GM19043 (cell line): ENCODE data around the gene DCTN1.

ENCODE experiments used
- ATAC-seq: cut with Tn5 transposase; IDR thresholded peaks from one replicate; pipeline ENCODE4 v1.9.1; 2021; ENCODE audit warnings: low read depth; ENCODE audit not compliant: unreplicated experiment

Gene DCTN1

DNA sequence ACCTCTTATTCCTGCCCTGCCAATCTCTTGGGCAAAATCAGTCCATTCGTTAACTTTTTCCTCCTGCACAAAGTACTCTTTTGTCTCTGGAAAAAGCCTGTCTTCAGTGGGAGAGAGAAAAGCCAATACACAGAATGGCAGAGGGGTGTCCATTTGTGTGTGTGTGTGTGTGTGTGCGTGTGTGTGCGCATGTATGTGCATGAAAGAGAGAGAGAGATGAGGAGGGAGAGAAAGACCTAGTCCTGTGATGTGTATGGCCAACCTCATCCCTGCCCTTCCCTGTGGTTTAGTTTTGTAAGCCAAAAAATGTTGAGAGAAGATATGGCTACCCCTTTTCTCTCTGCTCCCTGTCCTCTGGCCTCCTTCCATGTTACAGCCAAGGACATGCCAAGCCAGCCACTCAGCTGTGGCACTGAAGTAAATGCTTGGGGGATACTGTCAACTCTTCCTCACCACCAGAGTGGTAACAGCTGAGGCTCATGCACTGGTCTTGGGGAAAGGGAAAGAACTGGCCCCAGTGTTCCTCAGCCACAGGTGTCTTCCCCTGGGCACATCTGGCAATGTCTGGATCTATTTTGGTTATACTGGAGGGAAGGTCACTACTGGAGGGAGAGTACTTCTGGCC lies 47.4 kb downstream of the DCTN1 start:
- no peak for ATAC-seq

GRCh38 chr2:74328573-74328972 lies 51.5 kb downstream of the DCTN1 start:
- no peak for ATAC-seq

DNA sequence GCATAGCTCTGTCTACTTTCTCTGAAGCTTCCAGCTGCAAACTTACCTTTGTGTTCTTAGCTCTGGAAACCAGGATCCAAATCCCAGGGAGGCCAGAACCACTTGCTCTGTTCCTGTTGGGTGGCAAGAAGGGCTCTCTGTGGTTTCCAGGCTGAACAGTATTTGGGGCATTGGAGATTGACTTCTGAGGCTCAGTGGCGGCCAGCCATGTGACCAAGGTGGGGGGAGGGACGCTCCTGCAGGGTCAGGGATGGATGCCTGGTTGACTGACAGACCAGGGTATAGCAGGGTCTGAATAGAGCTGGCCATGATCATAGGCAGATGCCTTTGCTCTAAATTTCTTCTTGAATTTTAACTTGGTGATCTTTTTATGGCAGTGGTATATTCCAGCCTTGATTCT lies 52.0 kb downstream of the DCTN1 start:
- no peak for ATAC-seq

DNA sequence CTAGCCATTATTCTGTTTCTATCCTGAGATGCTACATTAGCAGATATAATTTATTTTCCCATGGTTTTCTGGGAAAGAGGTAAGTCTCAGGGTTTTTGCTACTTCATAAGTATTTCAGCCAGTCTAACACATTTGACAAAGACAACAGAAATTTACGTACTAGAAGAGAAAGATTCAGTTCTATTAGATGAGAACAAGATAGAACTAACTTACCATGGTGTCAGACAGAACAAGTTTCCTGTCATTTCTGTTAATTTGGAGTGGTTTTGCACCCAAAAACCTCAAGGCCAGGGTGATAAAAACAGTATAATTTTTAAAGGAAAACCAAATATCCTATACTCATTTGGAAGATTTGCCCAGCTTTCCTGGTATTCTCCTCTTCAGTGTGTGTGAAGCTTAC lies 52.5 kb downstream of the DCTN1 start:
- no peak for ATAC-seq

GRCh38 chr2:74327199-74327598 lies 52.9 kb downstream of the DCTN1 start:
- no peak for ATAC-seq

DNA sequence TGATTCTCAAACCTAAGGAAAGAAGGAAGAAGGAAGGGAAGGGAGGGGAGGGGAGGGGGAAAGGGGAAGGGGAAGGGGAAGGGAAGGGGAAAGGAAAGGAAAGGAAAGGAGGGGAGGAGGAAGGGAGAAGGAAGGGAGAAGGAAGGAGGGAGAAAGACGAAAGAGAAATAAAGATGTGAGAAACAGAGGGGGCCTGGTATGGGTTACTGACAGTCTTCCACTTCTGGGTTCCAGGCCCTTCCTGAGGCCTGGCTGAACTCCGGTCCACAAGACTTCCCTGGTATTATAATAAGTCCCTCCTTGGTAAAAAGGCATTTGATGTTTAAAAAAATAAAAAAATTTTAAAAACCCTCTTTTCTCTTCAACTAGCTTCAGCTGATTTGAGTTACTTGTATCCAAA lies 54.3 kb downstream of the DCTN1 start:
- no peak for ATAC-seq

- no peak for ATAC-seq
These were observed 58.4 kb downstream of the DCTN1 start for GRCh38 chr2:74321737-74322136.

GRCh38 chr2:74317701-74318100 lies 62.4 kb downstream of the DCTN1 start:
- ATAC-seq = no peak

- ATAC-seq = no peak
These were observed 63.4 kb downstream of the DCTN1 start for GRCh38 chr2:74316627-74317295.

- no peak for ATAC-seq
These were observed 66.0 kb downstream of the DCTN1 start for GRCh38 chr2:74314107-74314506.

DNA sequence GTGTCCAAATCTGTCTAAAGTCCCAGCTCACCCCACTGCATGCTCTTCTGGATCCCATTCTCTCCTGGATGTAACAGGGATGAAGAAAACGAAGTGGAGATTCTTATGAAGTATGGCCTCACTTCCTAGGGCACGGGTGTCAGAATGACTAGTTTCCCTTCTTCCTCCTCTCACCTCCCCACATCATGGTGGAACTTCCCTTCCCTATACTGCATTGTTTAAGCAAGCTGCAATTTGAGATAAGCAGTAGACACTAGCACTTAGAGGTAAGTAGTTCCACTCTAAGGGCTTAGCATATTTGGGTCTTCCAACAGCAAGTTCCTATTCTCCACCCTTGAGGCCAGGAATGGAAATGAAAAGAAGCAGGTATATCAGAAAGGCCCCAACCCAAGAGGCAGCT lies 66.6 kb downstream of the DCTN1 start:
- no peak for ATAC-seq

DNA sequence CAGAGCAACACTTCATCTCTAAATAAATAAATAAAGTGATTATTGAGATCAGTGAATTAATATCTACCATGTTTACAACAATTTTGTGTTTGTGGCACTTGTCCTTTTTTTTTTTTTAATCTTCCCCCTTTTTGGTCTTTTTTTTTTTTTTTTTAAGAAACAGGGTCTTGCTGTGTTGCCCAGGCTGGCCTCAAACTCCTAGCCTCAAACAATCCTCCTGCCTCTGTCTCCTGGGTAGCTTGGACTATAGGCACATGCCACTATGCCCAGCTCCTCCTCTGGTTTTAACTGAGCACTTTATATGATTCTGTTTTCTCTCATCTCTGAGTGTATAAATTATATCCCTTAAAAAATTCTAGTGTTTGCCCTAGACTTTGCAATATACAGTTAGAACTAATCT lies 67.2 kb downstream of the DCTN1 start:
- no peak for ATAC-seq
